ENCODE data around the gene NCL. TPM values are rescaled to one million over a fixed set of nuclear protein-coding genes. Genes with fewer than 3 reads are reported as not detected.

The NCL gene
- total RNA-seq, 1 experiment from 2014 or later, result 608 TPM

- CTCF ChIA-PET, result no interaction called here
- H3K4me3 Mint-ChIP-seq (ENCODE audit: unreplicated experiment), result no peak overlapping the region
- H3K27me3 Mint-ChIP-seq (ENCODE audit: insufficient read depth, unreplicated experiment), result no peaks in the 10 kb centered on the region
Observed at GRCh38 chr2:231427116-231427515, 37.2 kb downstream of the NCL start.

GRCh38 chr2:231425811-231426703 lies 38.2 kb downstream of the NCL start:
- H3K36me3 Mint-ChIP-seq (ENCODE audit: insufficient read depth, unreplicated experiment), result no peaks in the 10 kb centered on the region
- Histone ChIP-seq H3K4me3 (ENCODE audit: low read depth, low read length) (no peak overlapping the region), H3K36me3 (ENCODE audit: control insufficient read depth, insufficient read depth, low read length) (no peaks in the 10 kb centered on the region), H3K27me3 (replicated peaks; ENCODE audit: control insufficient read depth, insufficient read depth, low read length) (no peaks in the 10 kb centered on the region), H3K9me3 (no peaks in the 10 kb centered on the region), H3K4me1 (0 out of 2 replicates have a peak, but pooled peaks cover 5% of the 10 kb centered on the region)
- peaks cover 13% of the 10 kb centered on the region for H3K9me3 Mint-ChIP-seq (ENCODE audit: unreplicated experiment)
- TF ChIP-seq CTCF (IDR thresholded peaks at IDR 0.05; ENCODE audit: insufficient read depth in 1 of 2, low read depth in 1 of 2, low read length in 1 of 2, severe bottlenecking in 1 of 2, unreplicated experiment in 1 of 2), result no peak
- DNase-seq, result peak; percentile 37 to 79
- H3K27ac Mint-ChIP-seq (ENCODE audit: unreplicated experiment), result no peak overlapping the region
- no peaks in the 10 kb centered on the region for H3K4me1 Mint-ChIP-seq (ENCODE audit: low read depth, unreplicated experiment)
- no peak overlapping the region for H3K4me3 Mint-ChIP-seq (ENCODE audit: unreplicated experiment)
- ChIA-PET CTCF (interaction anchor here (1.2 kb wide), 1 partner anchor 26 kb away, joined by 10 read pairs; no protein-coding TSS in a partner anchor), POLR2A (no interaction called here)
- intact Hi-C loops (cut with micrococcal nuclease; ENCODE audit: unreplicated experiment), result no loop called here
- no peaks in the 10 kb centered on the region for H3K27me3 Mint-ChIP-seq (ENCODE audit: insufficient read depth, unreplicated experiment)
- no TSS peak for BruUV-seq (replicated peaks)

More at GRCh38 chr2:231427116-231427515, 37.2 kb downstream of the NCL start:
- intact Hi-C loops (cut with micrococcal nuclease; ENCODE audit: unreplicated experiment), result no loop called here
- Histone ChIP-seq H3K36me3 (ENCODE audit: control insufficient read depth, insufficient read depth, low read length) (no peaks in the 10 kb centered on the region), H3K27me3 (replicated peaks; ENCODE audit: control insufficient read depth, insufficient read depth, low read length) (no peaks in the 10 kb centered on the region), H3K4me3 (ENCODE audit: low read depth, low read length) (no peak overlapping the region), H3K4me1 (0 out of 2 replicates have a peak, but pooled peaks cover 5% of the 10 kb centered on the region), H3K9me3 (no peaks in the 10 kb centered on the region)
- TF ChIP-seq CTCF (IDR thresholded peaks at IDR 0.05; ENCODE audit: insufficient read depth in 1 of 2, low read depth in 1 of 2, low read length in 1 of 2, severe bottlenecking in 1 of 2, unreplicated experiment in 1 of 2), result no peak
- no peak overlapping the region for H3K27ac Mint-ChIP-seq (ENCODE audit: unreplicated experiment)
- H3K36me3 Mint-ChIP-seq (ENCODE audit: insufficient read depth, unreplicated experiment), result no peaks in the 10 kb centered on the region
- H3K4me1 Mint-ChIP-seq (ENCODE audit: low read depth, unreplicated experiment), result no peaks in the 10 kb centered on the region
- H3K9me3 Mint-ChIP-seq (ENCODE audit: unreplicated experiment), result peaks cover 24% of the 10 kb centered on the region
- DNase-seq, result no peak
- no TSS peak for BruUV-seq (replicated peaks)
- POLR2A ChIA-PET, result no interaction called here

GRCh38 chr2:231425291-231425810 lies 38.9 kb downstream of the NCL start:
- Histone ChIP-seq H3K36me3 (ENCODE audit: control insufficient read depth, insufficient read depth, low read length) (no peaks in the 10 kb centered on the region), H3K4me1 (0 out of 2 replicates have a peak, but pooled peaks cover 5% of the 10 kb centered on the region), H3K4me3 (ENCODE audit: low read depth, low read length) (no peak overlapping the region), H3K9me3 (no peaks in the 10 kb centered on the region), H3K27me3 (replicated peaks; ENCODE audit: control insufficient read depth, insufficient read depth, low read length) (no peaks in the 10 kb centered on the region)
- Mint-ChIP-seq H3K9me3 (ENCODE audit: unreplicated experiment) (peaks cover 6% of the 10 kb centered on the region), H3K27ac (ENCODE audit: unreplicated experiment) (no peak overlapping the region), H3K27me3 (ENCODE audit: insufficient read depth, unreplicated experiment) (no peaks in the 10 kb centered on the region), H3K4me1 (ENCODE audit: low read depth, unreplicated experiment) (no peaks in the 10 kb centered on the region), H3K4me3 (ENCODE audit: unreplicated experiment) (no peak overlapping the region), H3K36me3 (ENCODE audit: insufficient read depth, unreplicated experiment) (no peaks in the 10 kb centered on the region)
- no peak for TF ChIP-seq CTCF (IDR thresholded peaks at IDR 0.05; ENCODE audit: insufficient read depth in 1 of 2, low read depth in 1 of 2, low read length in 1 of 2, severe bottlenecking in 1 of 2, unreplicated experiment in 1 of 2)
- ChIA-PET POLR2A (interaction anchor here (0.7 kb wide), 1 partner anchor 39 kb away, joined by 3 read pairs; the partner anchor contains the start of gene NCL), CTCF (interaction anchor here (1.2 kb wide), 1 partner anchor 26 kb away, joined by 10 read pairs; no protein-coding TSS in a partner anchor)
- BruUV-seq (replicated peaks), result no TSS peak
- intact Hi-C loops (cut with micrococcal nuclease; ENCODE audit: unreplicated experiment), result no loop called here
- DNase-seq, result no peak
